IPS-18a (cell line): Measurements from ENCODE around the gene PRKG1.
A peak's percentile ranks its signal among the peaks of the same experiment; 100 is the strongest.

Experiments
- H3K27ac ChIP-seq: one replicate; pipeline ENCODE4 v1.5.1; 2013; ENCODE audit warnings: low read length
- H3K27me3 ChIP-seq: one replicate; pipeline ENCODE4 v1.6.1; 2013; ENCODE audit warnings: mild to moderate bottlenecking, low read length; ENCODE audit not compliant: control insufficient read depth, insufficient read depth
- H3K36me3 ChIP-seq: one replicate; pipeline ENCODE4 v1.6.1; 2013; ENCODE audit warnings: low read depth, low read length; ENCODE audit not compliant: control insufficient read depth
- H3K4me1 ChIP-seq: one replicate; pipeline ENCODE4 v1.6.1; 2013; ENCODE audit warnings: low read depth, low read length; ENCODE audit not compliant: control insufficient read depth
- H3K4me3 ChIP-seq: one replicate; pipeline ENCODE4 v1.5.1; 2013; ENCODE audit warnings: low read length
- H3K9ac ChIP-seq: one replicate; pipeline ENCODE4 v1.6.1; 2013; ENCODE audit warnings: mild to moderate bottlenecking, low read length, moderate library complexity
- H3K9me3 ChIP-seq: one replicate; pipeline ENCODE4 v1.6.1; 2013; ENCODE audit warnings: low read depth, low read length; ENCODE audit not compliant: control insufficient read depth

PRKG1 gene

GRCh38 chr10:51955696-51956095 is 881.4 kb downstream of the PRKG1 start:
- H3K27me3 ChIP-seq, result no peaks in the 10 kb centered on the region
- H3K36me3 ChIP-seq, result no peaks in the 10 kb centered on the region
- H3K4me3 ChIP-seq, result peak overlapping the region; percentile 10
- H3K9me3 ChIP-seq, result no peaks in the 10 kb centered on the region
- H3K4me1 ChIP-seq, result peaks cover 28% of the 10 kb centered on the region
- no peak overlapping the region for H3K27ac ChIP-seq
- H3K9ac ChIP-seq, result no peak overlapping the region

DNA sequence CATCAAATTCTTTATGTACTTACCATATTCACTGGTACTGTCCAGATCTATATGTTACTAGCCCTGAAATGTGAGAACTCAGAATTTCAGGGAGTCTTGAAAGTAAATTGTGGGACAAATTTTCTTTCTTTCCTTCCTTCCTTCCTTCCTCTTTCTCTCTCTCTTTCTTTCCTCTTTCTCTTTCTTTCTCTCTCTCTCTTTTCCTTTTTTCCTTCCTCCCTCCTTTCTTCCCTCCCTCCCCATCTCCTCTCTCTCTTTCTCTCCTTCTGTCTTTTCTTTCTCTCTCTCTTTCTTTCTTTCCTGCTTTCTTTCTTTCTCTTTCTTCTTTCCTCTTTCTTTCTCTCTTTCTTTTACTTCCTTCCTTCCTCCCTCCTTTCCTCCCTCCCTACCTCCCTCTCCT is 882.5 kb downstream of the PRKG1 start:
- H3K4me3 ChIP-seq, result no peak overlapping the region
- H3K36me3 ChIP-seq, result no peaks in the 10 kb centered on the region
- peaks cover 29% of the 10 kb centered on the region for H3K4me1 ChIP-seq
- H3K27me3 ChIP-seq, result no peaks in the 10 kb centered on the region
- no peaks in the 10 kb centered on the region for H3K9me3 ChIP-seq
- H3K27ac ChIP-seq, result no peak overlapping the region
- H3K9ac ChIP-seq, result no peak overlapping the region

DNA sequence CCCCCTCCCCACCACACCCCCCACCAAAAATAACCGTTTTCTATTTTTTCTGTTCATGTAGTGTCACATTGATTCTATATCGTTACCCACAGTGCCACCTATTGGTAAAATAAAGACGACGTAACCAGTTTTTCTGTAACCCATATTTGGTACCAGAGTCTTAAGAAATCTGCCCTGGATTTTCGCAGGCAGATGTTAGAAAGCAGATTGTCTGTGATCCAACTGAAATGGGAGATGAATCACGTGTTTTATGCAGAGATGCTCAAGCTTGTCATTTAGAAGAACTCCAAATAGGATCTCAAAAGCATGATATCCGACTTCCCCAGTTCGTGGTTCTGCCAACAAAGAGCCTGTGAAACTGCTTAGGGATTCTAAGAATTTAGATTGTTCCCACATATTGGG is 886.2 kb downstream of the PRKG1 start:
- Histone ChIP-seq H3K9ac (peak overlapping the region; percentile 27), H3K36me3 (no peaks in the 10 kb centered on the region), H3K27ac (no peak overlapping the region), H3K9me3 (no peaks in the 10 kb centered on the region), H3K27me3 (no peaks in the 10 kb centered on the region), H3K4me3 (peak overlapping the region; percentile 28), H3K4me1 (peaks cover 21% of the 10 kb centered on the region)

GRCh38 chr10:51961401-51961800 is 887.1 kb downstream of the PRKG1 start:
- H3K9ac ChIP-seq, result no peak overlapping the region
- H3K27ac ChIP-seq, result no peak overlapping the region
- H3K27me3 ChIP-seq, result no peaks in the 10 kb centered on the region
- H3K9me3 ChIP-seq, result no peaks in the 10 kb centered on the region
- H3K4me3 ChIP-seq, result no peak overlapping the region
- no peaks in the 10 kb centered on the region for H3K36me3 ChIP-seq
- peaks cover 13% of the 10 kb centered on the region for H3K4me1 ChIP-seq

GRCh38 chr10:51964630-51965029 is 890.3 kb downstream of the PRKG1 start:
- no peak overlapping the region for H3K27ac ChIP-seq
- H3K36me3 ChIP-seq, result no peaks in the 10 kb centered on the region
- H3K9me3 ChIP-seq, result no peaks in the 10 kb centered on the region
- H3K27me3 ChIP-seq, result no peaks in the 10 kb centered on the region
- no peak overlapping the region for H3K9ac ChIP-seq
- peaks cover 8% of the 10 kb centered on the region for H3K4me1 ChIP-seq
- no peak overlapping the region for H3K4me3 ChIP-seq

GRCh38 chr10:51965451-51965850 is 891.2 kb downstream of the PRKG1 start:
- Histone ChIP-seq H3K27ac (no peak overlapping the region), H3K4me3 (no peak overlapping the region), H3K9ac (no peak overlapping the region), H3K36me3 (no peaks in the 10 kb centered on the region), H3K4me1 (peaks cover 3% of the 10 kb centered on the region), H3K9me3 (no peaks in the 10 kb centered on the region), H3K27me3 (no peaks in the 10 kb centered on the region)

DNA sequence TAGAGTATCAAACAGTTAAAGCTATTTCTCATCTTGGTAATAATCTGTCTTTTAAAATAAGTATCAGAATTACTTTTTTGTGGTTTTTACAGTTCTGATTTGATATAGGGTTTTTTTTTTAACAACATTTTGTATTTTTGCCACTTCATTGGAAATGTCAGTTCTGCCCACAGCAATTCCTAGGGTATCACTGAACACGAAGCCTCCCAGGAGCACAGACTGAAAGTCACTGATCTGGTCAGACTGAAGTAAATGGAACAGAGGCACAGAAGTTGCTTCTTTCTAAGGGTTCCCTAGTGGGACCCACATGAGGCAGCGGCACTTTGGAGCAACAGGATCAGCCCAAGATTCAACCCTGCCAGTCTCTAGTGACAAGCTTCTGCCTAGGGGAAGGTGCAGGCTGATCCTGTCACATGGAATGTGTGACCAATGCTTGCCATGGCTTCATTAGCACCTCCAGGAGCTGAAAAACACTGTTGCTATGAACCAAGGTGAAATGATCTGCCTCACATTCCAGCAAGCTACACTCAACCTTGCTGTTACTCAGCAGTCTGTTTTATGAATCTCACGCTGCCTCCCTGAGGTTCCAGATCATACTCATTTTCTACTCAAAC is 898.6 kb downstream of the PRKG1 start:
- no peak overlapping the region for H3K9ac ChIP-seq
- H3K36me3 ChIP-seq, result no peaks in the 10 kb centered on the region
- no peaks in the 10 kb centered on the region for H3K9me3 ChIP-seq
- no peaks in the 10 kb centered on the region for H3K27me3 ChIP-seq
- H3K4me1 ChIP-seq, result no peaks in the 10 kb centered on the region
- H3K27ac ChIP-seq, result no peak overlapping the region
- no peak overlapping the region for H3K4me3 ChIP-seq

- Histone ChIP-seq H3K4me1 (no peaks in the 10 kb centered on the region), H3K4me3 (no peak overlapping the region), H3K27ac (no peak overlapping the region), H3K9ac (no peak overlapping the region), H3K36me3 (no peaks in the 10 kb centered on the region), H3K27me3 (no peaks in the 10 kb centered on the region), H3K9me3 (no peaks in the 10 kb centered on the region)
Measured at GRCh38 chr10:51980752-51981151, 906.5 kb downstream of the PRKG1 start.

- Histone ChIP-seq H3K4me1 (no peaks in the 10 kb centered on the region), H3K9me3 (no peaks in the 10 kb centered on the region), H3K9ac (no peak overlapping the region), H3K27ac (no peak overlapping the region), H3K36me3 (no peaks in the 10 kb centered on the region), H3K4me3 (no peak overlapping the region), H3K27me3 (no peaks in the 10 kb centered on the region)
Measured at GRCh38 chr10:51981731-51982130, 907.4 kb downstream of the PRKG1 start.

GRCh38 chr10:51983481-51983880 is 909.2 kb downstream of the PRKG1 start:
- no peak overlapping the region for H3K9ac ChIP-seq
- H3K4me1 ChIP-seq, result no peaks in the 10 kb centered on the region
- H3K4me3 ChIP-seq, result no peak overlapping the region
- H3K27me3 ChIP-seq, result no peaks in the 10 kb centered on the region
- H3K27ac ChIP-seq, result no peak overlapping the region
- no peaks in the 10 kb centered on the region for H3K36me3 ChIP-seq
- no peaks in the 10 kb centered on the region for H3K9me3 ChIP-seq

GRCh38 chr10:51985336-51985735 is 911.0 kb downstream of the PRKG1 start:
- Histone ChIP-seq H3K27me3 (no peaks in the 10 kb centered on the region), H3K4me1 (no peaks in the 10 kb centered on the region), H3K9me3 (no peaks in the 10 kb centered on the region), H3K27ac (no peak overlapping the region), H3K9ac (no peak overlapping the region), H3K4me3 (no peak overlapping the region), H3K36me3 (no peaks in the 10 kb centered on the region)

- H3K4me1 ChIP-seq, result no peaks in the 10 kb centered on the region
Measured at GRCh38 chr10:51986516-51986915, 912.2 kb downstream of the PRKG1 start.

More at GRCh38 chr10:51986516-51986915, 912.2 kb downstream of the PRKG1 start:
- H3K27me3 ChIP-seq, result no peaks in the 10 kb centered on the region
- no peaks in the 10 kb centered on the region for H3K9me3 ChIP-seq
- no peaks in the 10 kb centered on the region for H3K36me3 ChIP-seq
- no peak overlapping the region for H3K9ac ChIP-seq
- H3K27ac ChIP-seq, result no peak overlapping the region
- H3K4me3 ChIP-seq, result no peak overlapping the region
